Keratinocyte (primary cell): ENCODE results near the gene DOCK1. TPM values are rescaled to one million over a fixed set of nuclear protein-coding genes. Genes with fewer than 3 reads are reported as not detected.

ENCODE experiments used
- DNase-seq: peaks from one replicate; pipeline ENCODE4 v3.0.0-alpha.2; 2011; ENCODE audit warnings: low read depth, missing footprints, low spot score
- FAIRE-seq: peaks from 2 replicates; lab custom pipeline; 2011; peaks lifted over from hg19 to GRCh38; lab: Jason Lieb, UNC
- H2AFZ ChIP-seq: 2 replicates; pipeline ENCODE4 v1.6.0; 2012; ENCODE audit warnings: low read length, control low read depth, inconsistent platforms; ENCODE audit not compliant: control insufficient read depth
- H3K27ac ChIP-seq: 2 replicates; pipeline ENCODE4 v1.5.1; 2011; ENCODE audit warnings: low read length; ENCODE audit not compliant: control insufficient read depth, insufficient read depth
- H3K27me3 ChIP-seq: 3 replicates; pipeline ENCODE4 v1.6.0; 2011; ENCODE audit warnings: low read length; ENCODE audit not compliant: control insufficient read depth, insufficient read depth; ENCODE audit errors: extremely low read depth
- H3K36me3 ChIP-seq, 2 experiments: 2 replicates in 1 of 2; 3 replicates in 1 of 2; pipeline ENCODE4 v1.5.1; 2011; ENCODE audit warnings: low read length in 2 of 2, mild to moderate bottlenecking in 1 of 2; ENCODE audit not compliant: control insufficient read depth in 2 of 2, insufficient read depth in 2 of 2; ENCODE audit errors: extremely low read depth in 1 of 2
- H3K4me1 ChIP-seq: 3 replicates; pipeline ENCODE4 v1.5.1; 2011; ENCODE audit warnings: low read length; ENCODE audit not compliant: control insufficient read depth, insufficient read depth; ENCODE audit errors: extremely low read depth
- H3K4me2 ChIP-seq: 3 replicates; pipeline ENCODE4 v1.6.0; 2011; ENCODE audit warnings: low read depth, low read length; ENCODE audit not compliant: control insufficient read depth, insufficient read depth; ENCODE audit errors: extremely low read depth
- H3K4me3 ChIP-seq, 3 experiments: fragments of 200-600 bp in 1 of 3; sonication (generic) in 1 of 3; 2 replicates in 2 of 3; 3 replicates in 1 of 3; pipeline ENCODE4 v1.5.1; 2011 to 2016; ENCODE audit warnings: low read length in 3 of 3, mild to moderate bottlenecking in 3 of 3, control low read depth in 2 of 3, inconsistent platforms in 1 of 3, low read depth in 1 of 3, mixed read lengths in 1 of 3, mixed run types in 1 of 3, moderate library complexity in 1 of 3; ENCODE audit not compliant: control insufficient read depth in 2 of 3, insufficient read depth in 2 of 3; ENCODE audit errors: extremely low read depth in 1 of 3
- H3K79me2 ChIP-seq: 2 replicates; pipeline ENCODE4 v1.6.0; 2012; ENCODE audit warnings: low read length; ENCODE audit not compliant: control insufficient read depth, insufficient read depth
- H3K9ac ChIP-seq: 3 replicates; pipeline ENCODE4 v1.6.0; 2011; ENCODE audit warnings: low read length; ENCODE audit not compliant: control insufficient read depth, insufficient read depth; ENCODE audit errors: extremely low read depth
- H3K9me1 ChIP-seq: 3 replicates; pipeline ENCODE4 v1.6.0; 2011; ENCODE audit warnings: low read length; ENCODE audit not compliant: control insufficient read depth, insufficient read depth; ENCODE audit errors: extremely low read depth
- H3K9me3 ChIP-seq: 2 replicates; pipeline ENCODE4 v1.5.1; 2012; ENCODE audit warnings: low read depth, low read length; ENCODE audit not compliant: control insufficient read depth
- H4K20me1 ChIP-seq: 3 replicates; pipeline ENCODE4 v1.6.0; 2011; ENCODE audit warnings: low read length; ENCODE audit not compliant: control insufficient read depth, insufficient read depth; ENCODE audit errors: extremely low read depth
- EZH2 ChIP-seq: IDR thresholded peaks from one replicate; pipeline ENCODE4 v1.6.1; 2012; ENCODE audit warnings: inconsistent platforms, mild to moderate bottlenecking, low read length, moderate library complexity
- dilution Hi-C: fragments of 300-500 bp; cut with MboI; formaldehyde crosslinking; loops from one replicate; pipeline ENCODE4 v1.7.0; 2020; ENCODE audit warnings: low sequenced_read_pairs; ENCODE audit not compliant: extremely low pct_ligation_motif_present
- polyA plus RNA-seq, 5 experiments: library from polyadenylated mRNA; depleted of rRNA in 3 of 5; stranded (reverse) in 3 of 5; stranded (forward) in 1 of 5; unstranded in 1 of 5; fragments of >200 nt; gene quantifications; 1 replicate in 1 of 5; 2 replicates in 3 of 5; 3 replicates in 1 of 5; pipeline versions ENCODE4 v1.2.1 to v1.2.3, GENCODE V29; 2011 to 2012; ENCODE audit warnings: missing spikeins in 2 of 5, low read depth in 1 of 5, low replicate concordance in 1 of 5
- TF ChIP-seq, protein P1 (sequence below), 3 experiments: IDR thresholded peaks in 1 of 3; conservative IDR thresholded peaks in 1 of 3; optimal IDR thresholded peaks in 1 of 3; 2 replicates in 2 of 3; 3 replicates in 1 of 3; pipeline versions ENCODE3 to v1.5.1; 2011; ENCODE audit warnings: low read length in 3 of 3, mild to moderate bottlenecking in 3 of 3, moderate library complexity in 2 of 3, control low read depth in 1 of 3, inconsistent platforms in 1 of 3; ENCODE audit not compliant: insufficient read depth in 2 of 3; ENCODE audit errors: extremely low read depth in 1 of 3

The DOCK1 gene
- polyA plus RNA-seq, 1 donor (not counting 4 experiments of a cell fraction or from before 2014, with no cell fraction given), result 15.7 TPM

DNA sequence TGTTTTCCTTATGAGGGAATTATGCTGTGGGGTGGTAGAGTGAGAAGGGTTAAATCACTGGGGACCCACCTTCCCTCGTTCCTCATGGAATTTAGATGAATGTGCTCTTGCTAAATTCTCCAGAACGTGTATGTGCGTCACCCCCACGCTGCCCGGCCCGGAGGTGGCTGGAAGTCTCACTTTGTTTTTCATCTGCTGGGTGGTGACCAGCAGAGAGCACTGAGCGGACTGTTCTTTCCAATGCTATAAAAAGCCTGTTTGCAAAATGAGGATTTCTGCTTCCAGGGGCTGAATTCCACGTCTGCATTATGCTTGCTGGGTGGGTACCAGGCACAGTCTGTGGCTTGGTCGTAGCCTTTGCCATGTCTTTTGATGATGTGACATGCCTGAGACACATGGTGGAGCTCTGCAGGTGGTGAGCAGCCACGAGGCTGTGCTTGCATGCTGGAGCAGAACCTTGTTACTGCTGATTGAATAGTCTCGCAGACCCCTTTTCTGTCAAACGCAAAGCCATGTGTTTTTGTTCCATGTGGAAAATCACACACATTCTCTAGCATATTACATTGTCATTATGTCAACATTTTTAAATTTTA is 323.1 kb downstream of the DOCK1 start:
- TF ChIP-seq EZH2, result no peak
- TF ChIP-seq, protein P1, sequence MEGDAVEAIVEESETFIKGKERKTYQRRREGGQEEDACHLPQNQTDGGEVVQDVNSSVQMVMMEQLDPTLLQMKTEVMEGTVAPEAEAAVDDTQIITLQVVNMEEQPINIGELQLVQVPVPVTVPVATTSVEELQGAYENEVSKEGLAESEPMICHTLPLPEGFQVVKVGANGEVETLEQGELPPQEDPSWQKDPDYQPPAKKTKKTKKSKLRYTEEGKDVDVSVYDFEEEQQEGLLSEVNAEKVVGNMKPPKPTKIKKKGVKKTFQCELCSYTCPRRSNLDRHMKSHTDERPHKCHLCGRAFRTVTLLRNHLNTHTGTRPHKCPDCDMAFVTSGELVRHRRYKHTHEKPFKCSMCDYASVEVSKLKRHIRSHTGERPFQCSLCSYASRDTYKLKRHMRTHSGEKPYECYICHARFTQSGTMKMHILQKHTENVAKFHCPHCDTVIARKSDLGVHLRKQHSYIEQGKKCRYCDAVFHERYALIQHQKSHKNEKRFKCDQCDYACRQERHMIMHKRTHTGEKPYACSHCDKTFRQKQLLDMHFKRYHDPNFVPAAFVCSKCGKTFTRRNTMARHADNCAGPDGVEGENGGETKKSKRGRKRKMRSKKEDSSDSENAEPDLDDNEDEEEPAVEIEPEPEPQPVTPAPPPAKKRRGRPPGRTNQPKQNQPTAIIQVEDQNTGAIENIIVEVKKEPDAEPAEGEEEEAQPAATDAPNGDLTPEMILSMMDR (optimal IDR thresholded peaks at IDR 0.05 in 1 of 3, IDR thresholded peaks at IDR 0.05 in 1 of 3, conservative IDR thresholded peaks at IDR 0.05 in 1 of 3; ENCODE audit: extremely low read depth in 1 of 3, insufficient read depth in 2 of 3, low read length in 3 of 3), result no peak
- H3K36me3 ChIP-seq, result peaks cover 0 to 2% of the 10 kb centered on the region in 2 experiments
- no peak overlapping the region for H3K9ac ChIP-seq
- H3K27ac ChIP-seq, result no peak overlapping the region
- no peaks in the 10 kb centered on the region for H3K9me1 ChIP-seq
- no peak overlapping the region for H3K4me3 ChIP-seq
- DNase-seq, result no peak
- H4K20me1 ChIP-seq, result no peaks in the 10 kb centered on the region
- H3K79me2 ChIP-seq, result no peaks in the 10 kb centered on the region
- no peak for FAIRE-seq
- dilution Hi-C loops, result no loop called here
- H3K27me3 ChIP-seq, result no peaks in the 10 kb centered on the region
- H2AFZ ChIP-seq, result no peak overlapping the region
- no peaks in the 10 kb centered on the region for H3K4me1 ChIP-seq
- no peak overlapping the region for H3K4me2 ChIP-seq
- no peaks in the 10 kb centered on the region for H3K9me3 ChIP-seq

DNA sequence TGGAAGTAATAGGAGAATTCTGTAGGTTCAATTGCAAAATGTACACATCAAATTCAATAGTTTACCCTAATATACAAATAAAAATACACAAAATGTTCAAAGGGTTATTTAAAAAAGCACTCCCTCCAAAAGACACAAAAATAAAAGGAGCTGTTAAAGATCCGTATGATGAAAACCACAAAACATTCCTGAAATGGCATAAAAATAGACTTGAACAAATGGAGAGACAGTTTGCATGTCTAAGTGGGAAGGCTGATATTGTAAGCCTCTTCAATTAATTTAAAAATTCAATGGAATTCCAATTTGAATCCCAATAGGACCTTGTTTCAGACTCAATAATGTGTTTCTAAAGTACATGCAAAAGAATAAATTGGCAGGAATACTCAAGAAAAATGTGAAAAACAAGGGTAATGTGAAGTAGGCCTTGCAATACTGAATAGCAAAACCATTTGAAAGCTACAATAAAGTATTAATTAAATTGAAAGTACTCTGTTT is 329.1 kb downstream of the DOCK1 start:
- dilution Hi-C loops, result no loop called here
- TF ChIP-seq, protein P1 (optimal IDR thresholded peaks at IDR 0.05 in 1 of 3, IDR thresholded peaks at IDR 0.05 in 1 of 3, conservative IDR thresholded peaks at IDR 0.05 in 1 of 3; ENCODE audit: extremely low read depth in 1 of 3, insufficient read depth in 2 of 3, low read length in 3 of 3), result no peak
- H3K36me3 ChIP-seq, result peaks cover 0 to 2% of the 10 kb centered on the region in 2 experiments
- H3K79me2 ChIP-seq, result no peaks in the 10 kb centered on the region
- no peaks in the 10 kb centered on the region for H3K27me3 ChIP-seq
- no peak for DNase-seq
- no peak overlapping the region for H3K27ac ChIP-seq
- no peaks in the 10 kb centered on the region for H3K9me1 ChIP-seq
- H4K20me1 ChIP-seq, result no peaks in the 10 kb centered on the region
- no peak overlapping the region for H3K9ac ChIP-seq
- no peak overlapping the region for H2AFZ ChIP-seq
- H3K9me3 ChIP-seq, result no peaks in the 10 kb centered on the region
- no peak for FAIRE-seq
- H3K4me1 ChIP-seq, result no peaks in the 10 kb centered on the region
- no peak overlapping the region for H3K4me2 ChIP-seq
- H3K4me3 ChIP-seq, result no peak overlapping the region
